ENCODE results near the gene ADAMTS12. TPM values are rescaled to one million over a fixed set of nuclear protein-coding genes. Genes with fewer than 3 reads are reported as not detected.

Gene ADAMTS12
- total RNA-seq, 2 experiments from 2014 or later: not detected

- H3K36me3 ChIP-seq (ENCODE audit: insufficient read depth, low read length): no peaks in the 10 kb centered on the region
- no peak for TF ChIP-seq EZH2phosphoT487 (IDR thresholded peaks at IDR 0.05; ENCODE audit: borderline replicate concordance, low read depth, low read length)
- TF ChIP-seq, protein P1, sequence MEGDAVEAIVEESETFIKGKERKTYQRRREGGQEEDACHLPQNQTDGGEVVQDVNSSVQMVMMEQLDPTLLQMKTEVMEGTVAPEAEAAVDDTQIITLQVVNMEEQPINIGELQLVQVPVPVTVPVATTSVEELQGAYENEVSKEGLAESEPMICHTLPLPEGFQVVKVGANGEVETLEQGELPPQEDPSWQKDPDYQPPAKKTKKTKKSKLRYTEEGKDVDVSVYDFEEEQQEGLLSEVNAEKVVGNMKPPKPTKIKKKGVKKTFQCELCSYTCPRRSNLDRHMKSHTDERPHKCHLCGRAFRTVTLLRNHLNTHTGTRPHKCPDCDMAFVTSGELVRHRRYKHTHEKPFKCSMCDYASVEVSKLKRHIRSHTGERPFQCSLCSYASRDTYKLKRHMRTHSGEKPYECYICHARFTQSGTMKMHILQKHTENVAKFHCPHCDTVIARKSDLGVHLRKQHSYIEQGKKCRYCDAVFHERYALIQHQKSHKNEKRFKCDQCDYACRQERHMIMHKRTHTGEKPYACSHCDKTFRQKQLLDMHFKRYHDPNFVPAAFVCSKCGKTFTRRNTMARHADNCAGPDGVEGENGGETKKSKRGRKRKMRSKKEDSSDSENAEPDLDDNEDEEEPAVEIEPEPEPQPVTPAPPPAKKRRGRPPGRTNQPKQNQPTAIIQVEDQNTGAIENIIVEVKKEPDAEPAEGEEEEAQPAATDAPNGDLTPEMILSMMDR (conservative IDR thresholded peaks at IDR 0.05; ENCODE audit: low read length): no peak
- intact Hi-C loops (cut with micrococcal nuclease; ENCODE audit: unreplicated experiment): loop anchor here (1.0 kb wide), 1 partner anchor 497 kb away; no protein-coding TSS in a partner anchor
- H2AFZ ChIP-seq (ENCODE audit: low read length): no peak overlapping the region
- H4K20me1 ChIP-seq (ENCODE audit: insufficient read depth, low read length): no peaks in the 10 kb centered on the region
- no peak for DNase-seq (ENCODE audit: low spot score)
- H3K9me3 ChIP-seq (ENCODE audit: low read length): no peaks in the 10 kb centered on the region
- POLR2A ChIA-PET: interaction anchor here (0.7 to 1.3 kb wide), 2 partner anchors 25 to 115 kb away, joined by 3 read pairs; no protein-coding TSS in a partner anchor
- H3K27ac ChIP-seq (ENCODE audit: low read depth, low read length, poor library complexity, severe bottlenecking): no peak overlapping the region
- H3K4me3 ChIP-seq (ENCODE audit: low read depth, low read length, poor library complexity, severe bottlenecking): no peak overlapping the region
- no peaks in the 10 kb centered on the region for H3K9me2 ChIP-seq (ENCODE audit: insufficient read depth, low read length)
- H3K79me2 ChIP-seq (ENCODE audit: insufficient read depth, low read depth, low read length): no peaks in the 10 kb centered on the region
- CTCF ChIA-PET (ENCODE audit: unreplicated experiment): no interaction called here
- BruUV-seq (replicated peaks): no TSS peak
- H3K4me1 ChIP-seq (ENCODE audit: insufficient read depth, low read length, poor library complexity, severe bottlenecking): no peaks in the 10 kb centered on the region
- no peak overlapping the region for H3K4me2 ChIP-seq (ENCODE audit: low read length)
Measured at GRCh38 chr5:33933723-33934169, 42.0 kb upstream of the ADAMTS12 start.

DNA sequence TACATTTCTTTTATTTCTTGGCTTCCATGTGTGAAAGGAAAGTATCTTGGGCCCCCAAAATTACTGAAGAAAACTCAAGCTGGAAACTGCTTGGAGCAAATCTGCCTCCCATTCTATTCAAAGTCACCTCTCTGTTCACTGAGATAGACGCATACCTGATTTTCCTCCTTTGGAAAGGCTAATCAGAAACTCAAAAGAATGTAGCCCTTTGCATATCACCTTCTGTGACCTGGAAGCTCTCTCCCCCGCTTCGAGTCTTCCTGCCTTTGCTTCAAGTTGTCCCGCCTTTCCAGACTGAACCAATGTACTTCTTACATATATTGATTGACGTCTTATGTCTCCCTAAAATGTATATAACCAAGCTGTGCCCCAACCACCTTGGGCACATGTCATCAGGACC is 39.3 kb upstream of the ADAMTS12 start:
- no peaks in the 10 kb centered on the region for H3K4me1 ChIP-seq (ENCODE audit: insufficient read depth, low read length, poor library complexity, severe bottlenecking)
- intact Hi-C loops (cut with micrococcal nuclease; ENCODE audit: unreplicated experiment): no loop called here
- ChIA-PET CTCF (ENCODE audit: unreplicated experiment) (no interaction called here), POLR2A (no interaction called here)
- H3K79me2 ChIP-seq (ENCODE audit: insufficient read depth, low read depth, low read length): no peaks in the 10 kb centered on the region
- no peak for DNase-seq (ENCODE audit: low spot score)
- no peaks in the 10 kb centered on the region for H3K36me3 ChIP-seq (ENCODE audit: insufficient read depth, low read length)
- TF ChIP-seq, protein P1 (conservative IDR thresholded peaks at IDR 0.05; ENCODE audit: low read length): no peak
- TF ChIP-seq EZH2phosphoT487 (IDR thresholded peaks at IDR 0.05; ENCODE audit: borderline replicate concordance, low read depth, low read length): no peak
- H3K4me2 ChIP-seq (ENCODE audit: low read length): no peak overlapping the region
- H3K9me2 ChIP-seq (ENCODE audit: insufficient read depth, low read length): no peaks in the 10 kb centered on the region
- H3K9me3 ChIP-seq (ENCODE audit: low read length): no peaks in the 10 kb centered on the region
- H3K4me3 ChIP-seq (ENCODE audit: low read depth, low read length, poor library complexity, severe bottlenecking): no peak overlapping the region
- H4K20me1 ChIP-seq (ENCODE audit: insufficient read depth, low read length): no peaks in the 10 kb centered on the region
- H2AFZ ChIP-seq (ENCODE audit: low read length): no peak overlapping the region
- BruUV-seq (replicated peaks): no TSS peak
- H3K27ac ChIP-seq (ENCODE audit: low read depth, low read length, poor library complexity, severe bottlenecking): no peak overlapping the region

DNA sequence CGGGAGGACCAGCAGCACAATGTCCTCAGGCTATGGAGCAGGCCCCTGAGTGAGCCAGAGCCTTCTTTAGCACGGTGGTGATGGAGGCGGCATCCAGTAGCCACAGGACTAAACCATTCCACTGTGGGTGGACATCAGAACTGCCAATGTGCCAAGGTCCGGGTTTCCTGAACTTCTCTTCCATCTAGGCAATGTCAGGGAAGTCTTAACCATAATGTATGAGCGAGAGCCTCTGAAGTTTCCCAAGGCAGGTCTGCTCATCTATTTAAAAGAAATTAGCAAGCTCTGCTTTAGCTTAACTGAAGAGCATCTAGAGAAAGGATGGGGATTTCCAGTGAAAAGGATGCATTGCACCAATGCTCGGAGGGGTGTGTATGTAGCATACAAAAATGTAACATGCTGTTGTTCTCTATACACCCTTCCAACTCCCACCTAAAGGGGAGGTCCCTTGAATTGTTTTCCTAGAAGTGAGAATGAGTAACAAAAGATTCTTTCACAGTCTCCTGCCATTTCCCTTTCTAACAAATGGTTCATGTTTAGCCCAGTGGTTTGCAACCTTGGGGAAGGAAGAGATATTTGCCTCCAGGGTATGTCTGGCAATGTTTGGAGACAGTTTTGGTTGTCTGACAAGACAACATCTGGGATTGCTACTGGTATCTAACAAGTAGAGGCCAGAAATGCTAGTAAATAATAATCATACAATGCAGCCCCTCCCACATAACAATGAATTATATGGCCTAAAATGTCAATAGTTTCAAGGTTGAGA is 38.3 kb upstream of the ADAMTS12 start:
- H3K27ac ChIP-seq (ENCODE audit: low read depth, low read length, poor library complexity, severe bottlenecking): no peak overlapping the region
- H3K9me2 ChIP-seq (ENCODE audit: insufficient read depth, low read length): no peaks in the 10 kb centered on the region
- BruUV-seq (replicated peaks): no TSS peak
- TF ChIP-seq, protein P1 (conservative IDR thresholded peaks at IDR 0.05; ENCODE audit: low read length): no peak
- TF ChIP-seq EZH2phosphoT487 (IDR thresholded peaks at IDR 0.05; ENCODE audit: borderline replicate concordance, low read depth, low read length): no peak
- ChIA-PET POLR2A (no interaction called here), CTCF (ENCODE audit: unreplicated experiment) (no interaction called here)
- H2AFZ ChIP-seq (ENCODE audit: low read length): no peak overlapping the region
- intact Hi-C loops (cut with micrococcal nuclease; ENCODE audit: unreplicated experiment): no loop called here
- no peak overlapping the region for H3K4me2 ChIP-seq (ENCODE audit: low read length)
- no peak for DNase-seq (ENCODE audit: low spot score)
- H3K4me1 ChIP-seq (ENCODE audit: insufficient read depth, low read length, poor library complexity, severe bottlenecking): no peaks in the 10 kb centered on the region
- H4K20me1 ChIP-seq (ENCODE audit: insufficient read depth, low read length): no peaks in the 10 kb centered on the region
- no peak overlapping the region for H3K4me3 ChIP-seq (ENCODE audit: low read depth, low read length, poor library complexity, severe bottlenecking)
- H3K79me2 ChIP-seq (ENCODE audit: insufficient read depth, low read depth, low read length): no peaks in the 10 kb centered on the region
- H3K36me3 ChIP-seq (ENCODE audit: insufficient read depth, low read length): no peaks in the 10 kb centered on the region
- no peaks in the 10 kb centered on the region for H3K9me3 ChIP-seq (ENCODE audit: low read length)

All from OCI-LY7 (cell line).